Loucy (cell line): ENCODE data around the gene CATSPER1.

Experiments used
- H2AFZ ChIP-seq: fragments of 200-600 bp; sonication (generic); 2 replicates; pipeline ENCODE4 v1.6.0; 2016; ENCODE audit warnings: antibody characterized with exemption, mild to moderate bottlenecking, low read length, moderate library complexity
- H3F3A ChIP-seq: fragments of 200-600 bp; 2 replicates; pipeline ENCODE4 v1.6.0; 2016; ENCODE audit warnings: antibody characterized with exemption, low read depth, mild to moderate bottlenecking
- H3K27me3 ChIP-seq: fragments of 200-600 bp; sonication (generic); 2 replicates; pipeline ENCODE4 v1.6.1; 2014; ENCODE audit warnings: low read length, mild to moderate bottlenecking; ENCODE audit not compliant: insufficient read depth, poor library complexity, severe bottlenecking
- H3K36me3 ChIP-seq: fragments of 200-600 bp; sonication (generic); 2 replicates; pipeline ENCODE4 v1.6.1; 2016; ENCODE audit warnings: low read length; ENCODE audit not compliant: insufficient read depth
- H3K4me1 ChIP-seq: fragments of 200-600 bp; sonication (generic); 2 replicates; pipeline ENCODE4 v1.5.1; 2014; ENCODE audit warnings: low read length, mild to moderate bottlenecking; ENCODE audit not compliant: insufficient read depth, poor library complexity, severe bottlenecking
- H3K4me2 ChIP-seq: fragments of 200-600 bp; sonication (generic); 2 replicates; pipeline ENCODE4 v1.6.0; 2014; ENCODE audit warnings: antibody characterized with exemption, low read length, low read depth, mild to moderate bottlenecking; ENCODE audit not compliant: poor library complexity, severe bottlenecking
- H3K4me3 ChIP-seq: fragments of 200-600 bp; sonication (generic); 2 replicates; pipeline ENCODE4 v1.5.1; 2014; ENCODE audit warnings: low read length, mild to moderate bottlenecking, mixed read lengths; ENCODE audit not compliant: poor library complexity, severe bottlenecking
- H3K79me2 ChIP-seq: fragments of 200-600 bp; sonication (generic); 2 replicates; pipeline ENCODE4 v1.6.1; 2014; ENCODE audit warnings: low read length; ENCODE audit not compliant: insufficient read depth
- H3K9ac ChIP-seq: fragments of 200-600 bp; sonication (generic); 2 replicates; pipeline ENCODE4 v1.6.0; 2014; ENCODE audit warnings: mild to moderate bottlenecking, low read depth, low read length, moderate library complexity; ENCODE audit not compliant: poor library complexity, severe bottlenecking
- H3K9me2 ChIP-seq: fragments of 200-600 bp; sonication (generic); replicated peaks from 2 replicates; pipeline ENCODE4 v1.6.1; 2016; ENCODE audit warnings: low read depth, low read length, mixed read lengths
- H3K9me3 ChIP-seq: fragments of 200-600 bp; sonication (generic); 2 replicates; pipeline ENCODE4 v1.6.1; 2014; ENCODE audit warnings: mild to moderate bottlenecking, antibody characterized with exemption, low read length, low read depth; ENCODE audit not compliant: insufficient read depth
- H4K20me1 ChIP-seq: fragments of 200-600 bp; sonication (generic); 2 replicates; pipeline ENCODE4 v1.6.0; 2014; ENCODE audit warnings: antibody characterized with exemption, low read length, mild to moderate bottlenecking; ENCODE audit not compliant: insufficient read depth, poor library complexity, severe bottlenecking
- CTCF ChIP-seq: fragments of 200-600 bp; sonication (generic); conservative IDR thresholded peaks from 2 replicates; pipeline ENCODE4 v1.5.1; 2014; ENCODE audit warnings: mild to moderate bottlenecking, antibody characterized with exemption, low read length
- EZH2phosphoT487 ChIP-seq: fragments of 200-600 bp; IDR thresholded peaks from 2 replicates; pipeline ENCODE4 v1.6.1; 2018; ENCODE audit warnings: antibody characterized with exemption, mild to moderate bottlenecking, moderate library complexity, borderline replicate concordance

The CATSPER1 gene

GRCh38 chr11:65982824-65983588 is 43.3 kb downstream of the CATSPER1 start:
- Histone ChIP-seq H3K9me3 (no peaks in the 10 kb centered on the region), H3K36me3 (peaks cover 17% of the 10 kb centered on the region; the same call in 1 of the 2 replicates), H2AFZ (no peak overlapping the region), H3K4me3 (no peak overlapping the region), H3F3A (no peaks in the 10 kb centered on the region), H3K79me2 (no peaks in the 10 kb centered on the region), H3K9me2 (no peaks in the 10 kb centered on the region), H3K27me3 (no peaks in the 10 kb centered on the region), H3K9ac (no peak overlapping the region), H3K4me1 (no peaks in the 10 kb centered on the region), H4K20me1 (no peaks in the 10 kb centered on the region), H3K4me2 (no peak overlapping the region)
- TF ChIP-seq EZH2phosphoT487 (no peak), CTCF (no peak)

GRCh38 chr11:65981972-65982823 is 44.1 kb downstream of the CATSPER1 start:
- Histone ChIP-seq H3K4me2 (no peak overlapping the region), H3K4me3 (no peak overlapping the region), H3K9me2 (no peaks in the 10 kb centered on the region), H3K4me1 (no peaks in the 10 kb centered on the region), H3K27me3 (no peaks in the 10 kb centered on the region), H3K79me2 (no peaks in the 10 kb centered on the region), H3K36me3 (peaks cover 25% of the 10 kb centered on the region; the same call in 1 of the 2 replicates), H4K20me1 (no peaks in the 10 kb centered on the region), H3F3A (no peaks in the 10 kb centered on the region), H3K9me3 (no peaks in the 10 kb centered on the region), H3K9ac (no peak overlapping the region), H2AFZ (no peak overlapping the region)
- TF ChIP-seq EZH2phosphoT487 (no peak), CTCF (no peak)

- Histone ChIP-seq H3K9me2 (no peaks in the 10 kb centered on the region), H3K9me3 (no peaks in the 10 kb centered on the region), H3K36me3 (peaks cover 34% of the 10 kb centered on the region; the same call in 1 of the 2 replicates), H3K9ac (no peak overlapping the region), H4K20me1 (no peaks in the 10 kb centered on the region), H3K4me2 (no peak overlapping the region), H3K4me3 (no peak overlapping the region), H3K27me3 (no peaks in the 10 kb centered on the region), H3F3A (no peaks in the 10 kb centered on the region), H3K4me1 (no peaks in the 10 kb centered on the region), H3K79me2 (no peaks in the 10 kb centered on the region), H2AFZ (no peak overlapping the region)
- no peak for TF ChIP-seq CTCF
- no peak for TF ChIP-seq EZH2phosphoT487
These were observed 45.1 kb downstream of the CATSPER1 start for GRCh38 chr11:65981101-65981740.
